Measurements from ENCODE around the gene TLE2. TPM values are rescaled to one million over a fixed set of nuclear protein-coding genes. Genes with fewer than 3 reads are reported as not detected.
A peak's percentile ranks its signal among the peaks of the same experiment; 100 is the strongest.

TLE2 gene
- polyA plus RNA-seq, 3 donors: 26.8 to 32.4 (median 27.5) TPM

DNA sequence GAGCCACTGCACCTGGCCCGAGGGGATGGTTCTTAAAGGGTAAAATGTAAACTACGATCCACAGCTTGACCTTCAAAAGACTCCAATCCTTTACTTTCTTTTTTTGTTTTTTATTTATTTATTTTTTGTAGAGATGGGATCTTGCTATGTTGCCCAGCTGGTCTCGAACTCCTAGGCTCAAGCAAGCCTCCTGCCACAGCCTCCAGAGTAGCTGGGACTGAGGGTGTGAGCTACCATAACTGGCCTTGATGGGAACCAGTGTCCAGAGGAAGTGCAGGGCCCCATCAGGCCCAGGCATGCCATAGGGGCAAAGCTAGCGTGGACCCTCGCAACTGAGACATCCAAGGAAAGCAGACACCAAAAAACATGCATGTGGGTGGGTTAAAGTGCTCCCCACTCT, 66.0 kb downstream of the TLE2 start:
- no peak for DNase-seq (ENCODE audit: low read depth in 3 of 3, low spot score in 2 of 3)

DNA sequence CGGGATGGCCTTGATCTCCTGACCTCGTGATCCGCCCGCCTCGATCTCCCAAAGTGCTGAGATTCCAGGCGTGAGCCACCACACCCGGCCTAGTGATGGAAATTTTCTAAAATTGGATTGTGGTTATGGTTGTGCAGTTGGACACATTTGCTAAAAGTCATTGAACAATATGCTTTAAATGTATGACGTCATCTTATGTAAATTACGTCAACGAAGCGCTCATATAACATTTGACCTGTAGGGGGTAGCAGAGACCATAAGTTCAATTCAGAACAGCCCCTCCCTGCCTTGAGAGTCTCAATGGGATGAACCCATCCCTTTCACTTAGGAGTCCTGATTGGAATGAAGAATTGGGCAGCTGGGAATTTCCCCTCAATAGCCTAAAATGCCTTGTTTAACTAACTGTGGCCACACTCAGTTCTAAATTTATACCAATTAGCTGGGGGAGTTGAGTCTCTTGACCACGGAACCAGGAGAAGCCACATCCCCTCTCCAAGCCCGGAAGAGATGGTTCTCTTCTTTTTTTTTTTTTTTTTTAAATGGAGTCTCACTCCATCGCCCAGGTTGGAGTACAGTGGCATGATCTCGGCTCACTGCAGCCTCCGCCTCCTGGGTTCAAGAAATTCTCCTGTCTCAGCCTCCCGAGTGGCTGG, 66.9 kb downstream of the TLE2 start:
- no peak for DNase-seq (ENCODE audit: low read depth in 3 of 3, low spot score in 2 of 3)

DNA sequence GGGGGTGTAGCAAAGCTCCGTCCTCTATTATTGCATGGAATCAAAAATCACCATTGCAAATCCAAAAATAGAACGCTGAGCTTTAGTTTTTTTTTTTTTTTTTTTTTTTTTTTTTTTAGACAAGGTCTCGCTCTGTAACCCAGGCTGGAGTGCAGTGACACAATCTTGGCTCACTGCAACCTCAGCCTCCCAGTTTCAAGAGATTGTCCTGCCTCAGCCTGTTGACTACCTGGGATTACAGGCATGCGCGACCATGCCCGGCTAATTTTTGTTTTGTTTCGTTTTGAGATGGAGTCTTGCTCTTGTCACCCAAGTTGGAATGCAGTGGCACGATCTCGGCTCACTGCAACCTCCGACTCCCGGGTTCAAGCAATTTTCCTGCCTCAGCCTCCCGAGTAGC, 69.0 kb downstream of the TLE2 start:
- no peak for DNase-seq (ENCODE audit: low read depth in 3 of 3, low spot score in 2 of 3)

DNA sequence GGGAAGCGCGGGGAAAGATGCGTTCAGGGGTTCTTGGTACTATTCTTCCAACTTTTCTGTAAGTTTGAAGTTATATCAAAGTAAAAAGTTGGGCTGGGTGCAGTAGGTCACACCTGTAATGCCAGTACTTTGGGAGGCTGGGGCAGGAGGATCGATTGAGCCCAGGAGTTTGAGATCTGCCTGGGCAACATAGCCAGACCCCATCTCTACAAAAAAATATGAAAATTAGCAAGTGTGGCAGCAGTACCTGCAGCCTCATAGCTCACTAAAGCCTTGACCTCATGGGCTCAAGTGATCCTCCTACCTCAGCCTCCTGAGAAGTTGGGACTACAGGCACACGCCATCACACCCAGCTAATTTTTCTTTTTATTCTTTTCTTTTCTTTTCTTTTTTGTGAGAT, 71.9 kb downstream of the TLE2 start:
- no peak for DNase-seq (ENCODE audit: low read depth in 3 of 3, low spot score in 2 of 3)

DNA sequence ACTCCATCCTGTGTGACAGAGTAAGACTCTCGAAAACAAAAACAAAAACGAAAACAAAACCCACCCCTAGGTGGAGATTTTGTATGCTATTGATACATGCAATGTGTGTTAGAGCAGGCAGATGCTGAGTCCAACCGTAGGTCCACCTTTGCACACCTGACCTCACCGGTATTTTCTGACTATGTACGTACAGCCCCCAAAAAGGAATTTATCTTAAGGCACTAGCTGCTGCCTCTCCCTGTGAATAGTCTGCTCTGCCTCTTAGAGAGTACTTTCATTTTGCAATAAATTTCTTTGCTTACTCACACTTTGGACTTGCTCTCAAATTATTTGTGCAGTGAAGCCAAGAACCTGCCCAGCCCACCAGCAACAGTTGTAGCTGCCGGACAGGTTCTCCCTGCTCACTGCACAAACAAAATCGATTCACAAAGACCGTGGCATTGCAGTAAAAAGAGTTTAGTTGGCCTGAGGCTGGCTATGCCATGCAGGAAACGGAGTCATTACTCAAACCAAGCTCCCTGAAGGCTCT, 76.1 kb downstream of the TLE2 start:
- no peak for DNase-seq (ENCODE audit: low read depth in 3 of 3, low spot score in 2 of 3)

DNA sequence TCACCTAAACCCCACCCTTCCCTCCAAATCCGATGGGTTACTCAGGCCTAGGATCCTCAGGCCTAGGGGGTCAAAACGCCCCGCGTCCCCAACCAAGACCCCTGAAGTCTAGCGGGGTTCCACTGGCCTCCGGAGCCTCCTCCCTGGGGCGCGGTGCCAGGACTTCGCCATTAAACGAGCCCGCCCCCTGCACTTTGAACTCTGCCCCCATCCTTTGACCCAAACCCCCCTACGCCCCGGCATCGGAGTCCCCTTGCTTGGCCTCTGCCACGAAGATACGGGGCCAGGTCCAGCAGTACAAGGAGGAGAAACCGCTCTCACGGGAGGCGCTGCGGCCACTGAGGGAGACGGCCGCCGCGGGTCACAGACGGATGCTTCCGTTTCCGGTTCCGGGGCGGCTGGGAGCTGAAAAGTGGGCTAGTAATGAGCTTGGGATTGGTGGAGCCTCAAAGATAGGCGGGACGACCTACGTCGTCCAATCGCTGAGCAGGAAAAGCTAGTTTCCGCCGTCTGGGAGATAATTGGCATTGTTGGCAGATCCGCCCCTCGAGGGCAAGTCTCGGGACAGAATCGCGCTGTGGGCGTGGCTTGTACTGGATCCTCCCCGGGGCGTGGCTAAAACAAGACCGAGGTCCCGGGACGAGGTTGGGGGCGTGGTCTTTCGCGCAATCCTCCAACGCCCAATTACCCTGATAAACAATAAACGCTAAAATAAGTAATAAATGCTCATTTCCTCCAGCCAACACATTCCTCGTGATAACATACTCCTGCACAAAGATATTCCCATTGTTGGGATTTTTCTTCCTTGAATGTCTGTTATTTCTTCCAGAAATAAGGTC, 78.6 kb downstream of the TLE2 start:
- peak; percentile 97 to 99 (median 99) for DNase-seq (ENCODE audit: low read depth in 3 of 3, low spot score in 2 of 3)

DNA sequence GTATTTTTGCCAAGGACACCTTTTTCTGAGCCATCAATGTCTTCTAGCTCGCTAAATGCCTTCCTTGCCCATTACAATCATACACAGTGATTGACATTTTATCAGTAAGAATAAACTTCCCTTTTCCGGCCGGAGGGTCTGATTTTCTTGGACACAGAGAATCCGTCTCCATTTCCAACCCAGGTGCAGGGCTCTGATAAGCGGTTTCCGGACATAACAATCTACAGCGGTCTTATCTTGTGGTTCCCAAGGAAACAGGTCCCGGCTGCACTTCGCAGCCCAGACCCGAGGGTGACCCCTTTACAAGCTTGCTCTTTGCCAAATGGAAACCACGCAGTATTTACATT, 79.2 kb downstream of the TLE2 start:
- no peak for DNase-seq (ENCODE audit: low read depth in 3 of 3, low spot score in 2 of 3)

Other genes starting within 250 kb of the TLE2 start
- 10 to 100 TPM; 44.7 to 46.9 (median 45.4) TPM for gene SGTA, start 246.0 kb downstream of the TLE2 start, polyA plus RNA-seq (ENCODE audit: insufficient read length in 3 of 3)
- 10 to 100 TPM; 37.8 to 48.9 (median 41.8) TPM for gene THOP1, start 243.8 kb downstream of the TLE2 start, polyA plus RNA-seq (ENCODE audit: insufficient read length in 3 of 3)
- 1 to 10 TPM; 9.4 to 9.7 (median 9.6) TPM for gene ZNF554, start 209.4 kb downstream of the TLE2 start, polyA plus RNA-seq (ENCODE audit: insufficient read length in 3 of 3)
- gene ZNF555, start 187.8 kb downstream of the TLE2 start, polyA plus RNA-seq (ENCODE audit: insufficient read length in 3 of 3): 10 to 100 TPM; 13.8 to 14.4 (median 14.0) TPM
- gene ZNF556, start 161.9 kb downstream of the TLE2 start, polyA plus RNA-seq (ENCODE audit: insufficient read length in 3 of 3): 1 to 10 TPM in 2 of 3 donors, under 1 TPM in 1; 0.76 to 1.3 (median 1.1) TPM
- gene ZNF57, start 128.4 kb downstream of the TLE2 start, polyA plus RNA-seq (ENCODE audit: insufficient read length in 3 of 3): 10 to 100 TPM in 1 of 3 donors, 1 to 10 TPM in 2; 7.6 to 10.6 (median 8.6) TPM
- gene ZNF77, start 84.3 kb downstream of the TLE2 start, polyA plus RNA-seq (ENCODE audit: insufficient read length in 3 of 3): 1 to 10 TPM; 7.9 to 9.0 (median 8.8) TPM
- 1 to 10 TPM; 6.5 to 7.6 (median 6.9) TPM for gene TLE6, start 51.7 kb downstream of the TLE2 start, polyA plus RNA-seq (ENCODE audit: insufficient read length in 3 of 3)
- 100 to 1,000 TPM; 421 to 476 (median 472) TPM for gene TLE5, start 33.2 kb upstream of the TLE2 start, polyA plus RNA-seq (ENCODE audit: insufficient read length in 3 of 3)
- gene GNA11, start 65.1 kb upstream of the TLE2 start, polyA plus RNA-seq (ENCODE audit: insufficient read length in 3 of 3): 10 to 100 TPM; 54.3 to 68.6 (median 63.1) TPM
- under 1 TPM; 0.78 to 1.00 (median 0.85) TPM for gene GNA15, start 106.8 kb upstream of the TLE2 start, polyA plus RNA-seq (ENCODE audit: insufficient read length in 3 of 3)
- gene S1PR4, start 149.5 kb upstream of the TLE2 start, polyA plus RNA-seq (ENCODE audit: insufficient read length in 3 of 3): under 1 TPM; 0.19 to 0.35 (median 0.31) TPM
- gene NCLN, start 156.7 kb upstream of the TLE2 start, polyA plus RNA-seq (ENCODE audit: insufficient read length in 3 of 3): 10 to 100 TPM; 28.4 to 33.5 (median 33.0) TPM
- under 1 TPM; 0.38 to 0.82 (median 0.54) TPM for gene CELF5, start 195.4 kb upstream of the TLE2 start, polyA plus RNA-seq (ENCODE audit: insufficient read length in 3 of 3)

All from right renal cortex interstitium (tissue), 3 donors.